ENCODE data around the gene CDKN2B-AS1. TPM values are rescaled to one million over a fixed set of nuclear protein-coding genes. Genes with fewer than 3 reads are reported as not detected.

The CDKN2B-AS1 gene
- total RNA-seq, 1 experiment from 2014 or later = not detected

GRCh38 chr9:22165144-22165543 lies 170.6 kb downstream of the CDKN2B-AS1 start:
- no peaks in the 10 kb centered on the region for H3K4me1 ChIP-seq (ENCODE audit: insufficient read depth, low read length)
- H2AK5ac ChIP-seq (ENCODE audit: insufficient read length, low read length) = no peak overlapping the region
- H3K79me2 ChIP-seq (ENCODE audit: insufficient read depth, low read length) = no peaks in the 10 kb centered on the region
- H3K56ac ChIP-seq (ENCODE audit: insufficient read length, low read depth, low read length) = no peak overlapping the region
- no peak overlapping the region for H3K4ac ChIP-seq (ENCODE audit: low read depth, low read length)
- no peak overlapping the region for H2BK20ac ChIP-seq (ENCODE audit: low read depth, low read length, poor library complexity, severe bottlenecking)
- WGBS (ENCODE audit: extremely low coverage, insufficient read length, low lambda C conversion rate) = no CpG with 5 or more reads among the region's 1 CpG
- TF ChIP-seq CTCF (conservative IDR thresholded peaks at IDR 0.05) = no peak
- no peaks in the 10 kb centered on the region for H3K23me2 ChIP-seq (ENCODE audit: insufficient read length, low read depth, low read length, poor library complexity, severe bottlenecking)
- Mint-ChIP-seq H3K4me3 (no peak overlapping the region), H3K4me1 (no peaks in the 10 kb centered on the region), H3K27me3 (ENCODE audit: low read depth) (no peaks in the 10 kb centered on the region), H3K9me3 (no peaks in the 10 kb centered on the region), H3K27ac (no peak overlapping the region), H3K36me3 (ENCODE audit: insufficient read depth in 1 of 3, low read depth in 3 of 3) (no peaks in the 10 kb centered on the region)
- DNase-seq = no peak
- H3T11ph ChIP-seq (ENCODE audit: low read length) = no peak overlapping the region
- H3K18ac ChIP-seq (ENCODE audit: insufficient read length, low read depth, low read length) = no peak overlapping the region
- H2BK15ac ChIP-seq (ENCODE audit: low read depth, low read length) = no peak overlapping the region
- no peaks in the 10 kb centered on the region for H3K79me1 ChIP-seq (ENCODE audit: insufficient read depth, low read depth, low read length, poor library complexity, severe bottlenecking)
- no peak overlapping the region for H2AFZ ChIP-seq (ENCODE audit: low read length)
- no peak overlapping the region for H2BK120ac ChIP-seq (ENCODE audit: low read depth, low read length, poor library complexity, severe bottlenecking)
- H3K23ac ChIP-seq (ENCODE audit: insufficient read length, low read depth, low read length) = no peak overlapping the region
- H3K27me3 ChIP-seq (ENCODE audit: insufficient read depth, low read length) = no peaks in the 10 kb centered on the region
- no peak overlapping the region for H2BK5ac ChIP-seq (ENCODE audit: insufficient read length, low read length)
- no peaks in the 10 kb centered on the region for H4K20me1 ChIP-seq (ENCODE audit: control insufficient read depth, insufficient read depth, insufficient read length)
- H3K27ac ChIP-seq (ENCODE audit: insufficient read length, low read depth, low read length) = no peak overlapping the region
- no peak overlapping the region for H4K91ac ChIP-seq (ENCODE audit: insufficient read length, low read depth, low read length)
- H2BK12ac ChIP-seq (ENCODE audit: insufficient read length, low read depth, low read length) = no peak overlapping the region
- H3K14ac ChIP-seq (ENCODE audit: insufficient read depth, low read length) = no peak overlapping the region
- no peaks in the 10 kb centered on the region for H3K9me3 ChIP-seq (ENCODE audit: control insufficient read depth, low read depth, low read length)
- no peak overlapping the region for H3K9ac ChIP-seq (ENCODE audit: extremely low read depth, insufficient read length, low read length)
- H4K5ac ChIP-seq (ENCODE audit: insufficient read length, low read depth, low read length) = no peak overlapping the region
- H4K8ac ChIP-seq (replicated peaks; ENCODE audit: insufficient read length, low read depth, low read length) = no peak overlapping the region
- no peak overlapping the region for H3K4me2 ChIP-seq (ENCODE audit: insufficient read depth, insufficient read length, low read length)

Data from H9 (cell line).